ENCODE results near the gene ITGA11.

GRCh38 chr15:68305420-68305871 lies 126.5 kb downstream of the ITGA11 start:
- TF ChIP-seq CTCF (IDR thresholded peaks at IDR 0.05; ENCODE audit: low read length) (no peak), EZH2 (IDR thresholded peaks at IDR 0.05; ENCODE audit: borderline replicate concordance, low read length) (no peak)

All from OCI-LY1 (cell line).